BLaER1 (cell line): ENCODE measurements around the gene NOTCH3.

Experiments
- H3K27ac ChIP-seq: shearing (Covaris generic); formaldehyde crosslinking; 2 replicates; pipeline ENCODE4 v1.8.1; 2022
- H3K27me3 ChIP-seq: shearing (Covaris generic); formaldehyde crosslinking; 2 replicates; pipeline ENCODE4 v1.8.1; 2022
- H3K36me3 ChIP-seq: shearing (Covaris generic); formaldehyde crosslinking; 2 replicates; pipeline ENCODE4 v1.8.1; 2022
- H3K4me1 ChIP-seq: shearing (Covaris generic); formaldehyde crosslinking; 2 replicates; pipeline ENCODE4 v1.8.1; 2022
- H3K4me2 ChIP-seq: shearing (Covaris generic); formaldehyde crosslinking; 2 replicates; pipeline ENCODE4 v1.8.1; 2022
- H3K4me3 ChIP-seq: shearing (Covaris generic); formaldehyde crosslinking; 2 replicates; pipeline ENCODE4 v1.8.1; 2022
- H3K9ac ChIP-seq: shearing (Covaris generic); formaldehyde crosslinking; 2 replicates; pipeline ENCODE4 v1.8.1; 2022
- H3K9me3 ChIP-seq: shearing (Covaris generic); formaldehyde crosslinking; 2 replicates; pipeline ENCODE4 v1.8.1; 2022
- H4K20me1 ChIP-seq: shearing (Covaris generic); formaldehyde crosslinking; 2 replicates; pipeline ENCODE4 v1.8.1; 2022
- Cebpa-rat ChIP-seq: shearing (Covaris generic); IDR thresholded peaks from 2 replicates; pipeline ENCODE4 v1.8.1; 2022

NOTCH3 gene

DNA sequence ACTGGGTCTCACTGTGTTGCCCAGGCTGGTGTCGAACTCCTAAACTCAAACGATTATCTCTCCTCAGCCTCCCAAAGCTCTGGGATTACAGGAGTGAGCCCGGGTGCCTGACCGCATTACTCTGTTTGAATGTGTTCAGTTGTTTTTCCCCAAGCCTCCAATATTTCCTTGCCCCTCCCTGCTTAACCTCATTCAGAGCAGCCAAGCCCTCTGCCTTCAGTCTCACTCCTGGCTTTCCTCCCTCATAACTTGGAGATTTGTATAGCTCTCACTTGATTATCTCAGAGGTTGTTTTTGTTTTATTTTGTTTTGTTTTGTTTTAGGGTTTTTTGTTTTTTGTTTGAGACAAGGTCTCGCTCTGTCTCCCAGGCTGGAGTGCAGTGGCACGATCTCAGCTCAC lies 20.0 kb upstream of the NOTCH3 start:
- no peak for TF ChIP-seq Cebpa-rat
- Histone ChIP-seq H3K9me3 (no peaks in the 10 kb centered on the region), H3K4me1 (peaks cover 19% of the 10 kb centered on the region), H3K27ac (no peak overlapping the region), H3K36me3 (no peaks in the 10 kb centered on the region), H4K20me1 (no peaks in the 10 kb centered on the region), H3K27me3 (no peaks in the 10 kb centered on the region), H3K4me3 (no peak overlapping the region), H3K4me2 (no peak overlapping the region), H3K9ac (no peak overlapping the region)

DNA sequence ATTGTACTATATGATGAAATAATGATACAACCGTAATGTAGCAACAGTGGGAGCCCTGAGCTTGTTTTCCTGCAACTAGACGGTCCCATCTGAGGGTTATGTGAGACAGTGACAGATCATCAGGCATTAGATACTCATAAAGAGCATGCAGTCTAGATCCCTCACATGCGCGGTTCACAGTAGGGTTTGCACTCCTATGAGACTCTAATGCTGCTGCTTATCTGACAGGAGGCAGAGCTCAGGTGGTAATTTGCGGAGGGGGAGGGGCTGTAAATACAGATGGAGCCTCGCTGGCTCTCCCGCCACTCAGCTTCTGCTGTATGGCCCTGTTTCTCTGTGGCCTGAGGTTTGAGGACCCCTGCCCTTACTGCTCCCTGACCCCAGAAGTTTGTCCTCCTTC lies 17.7 kb upstream of the NOTCH3 start:
- Histone ChIP-seq H3K4me1 (peaks cover 9% of the 10 kb centered on the region), H3K27me3 (no peaks in the 10 kb centered on the region), H3K9me3 (no peaks in the 10 kb centered on the region), H3K9ac (no peak overlapping the region), H4K20me1 (no peaks in the 10 kb centered on the region), H3K36me3 (no peaks in the 10 kb centered on the region), H3K4me2 (no peak overlapping the region), H3K4me3 (no peak overlapping the region), H3K27ac (no peak overlapping the region)
- TF ChIP-seq Cebpa-rat: no peak

DNA sequence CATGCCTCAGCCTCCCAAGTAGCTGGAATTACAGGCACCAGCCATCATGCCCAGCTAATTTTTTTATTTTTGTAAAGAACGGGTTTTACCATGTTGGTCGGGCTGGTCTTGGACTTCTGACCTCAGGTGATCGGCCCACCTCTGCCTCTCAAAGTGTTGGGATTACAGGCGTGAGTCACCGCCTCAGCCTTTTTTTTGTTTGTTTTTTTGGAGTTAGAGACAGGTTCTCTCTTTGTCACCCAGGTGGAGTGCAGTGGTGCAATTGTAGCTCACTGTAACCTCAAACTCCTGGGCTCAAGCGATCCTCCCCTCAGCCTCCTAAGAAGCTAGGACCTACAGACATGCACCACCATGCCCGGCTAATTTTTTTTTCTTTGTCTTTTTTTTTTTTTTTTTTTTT lies 15.6 kb upstream of the NOTCH3 start:
- Histone ChIP-seq H3K27ac (no peak overlapping the region), H3K9ac (no peak overlapping the region), H3K4me1 (no peaks in the 10 kb centered on the region), H3K9me3 (no peaks in the 10 kb centered on the region), H3K4me2 (no peak overlapping the region), H3K27me3 (no peaks in the 10 kb centered on the region), H3K4me3 (no peak overlapping the region), H4K20me1 (no peaks in the 10 kb centered on the region), H3K36me3 (no peaks in the 10 kb centered on the region)
- no peak for TF ChIP-seq Cebpa-rat

DNA sequence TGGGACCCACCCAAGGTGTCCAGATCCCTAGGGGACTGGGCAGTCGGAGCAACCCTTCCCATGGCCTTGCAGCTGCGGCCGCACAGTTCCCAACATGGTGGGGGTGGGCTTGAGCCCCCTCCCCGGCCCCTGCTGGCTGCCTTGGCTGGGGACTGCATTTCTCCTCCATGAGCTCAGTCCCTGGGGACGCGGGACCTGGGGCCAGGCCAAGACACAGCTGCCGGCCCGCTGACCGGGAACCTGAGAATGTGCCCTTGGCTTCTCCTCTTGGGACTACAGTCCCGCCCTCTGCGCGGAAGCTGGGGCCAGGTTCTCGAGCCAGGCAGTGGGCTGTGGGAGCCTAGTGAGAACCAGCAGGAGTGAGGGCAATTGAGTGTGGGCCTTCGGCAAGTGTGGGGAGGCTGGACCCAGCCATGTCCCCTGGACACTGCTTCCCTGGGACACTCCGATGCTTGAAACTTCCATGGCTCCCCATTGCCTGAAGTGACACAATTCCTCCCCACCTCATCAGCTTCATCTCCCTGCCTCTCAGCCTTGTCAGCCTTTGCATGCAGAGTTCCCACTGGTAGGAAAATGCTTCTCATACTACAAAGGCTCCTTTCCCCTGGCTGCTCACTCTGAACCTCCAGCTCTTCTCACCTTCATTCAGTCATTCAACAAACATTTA lies 13.1 kb upstream of the NOTCH3 start:
- Histone ChIP-seq H3K27me3 (no peaks in the 10 kb centered on the region), H3K4me1 (peaks cover 17% of the 10 kb centered on the region), H3K4me2 (no peak overlapping the region), H3K9me3 (no peaks in the 10 kb centered on the region), H3K4me3 (no peak overlapping the region), H3K36me3 (no peaks in the 10 kb centered on the region), H4K20me1 (no peaks in the 10 kb centered on the region), H3K27ac (no peak overlapping the region), H3K9ac (no peak overlapping the region)
- no peak for TF ChIP-seq Cebpa-rat

DNA sequence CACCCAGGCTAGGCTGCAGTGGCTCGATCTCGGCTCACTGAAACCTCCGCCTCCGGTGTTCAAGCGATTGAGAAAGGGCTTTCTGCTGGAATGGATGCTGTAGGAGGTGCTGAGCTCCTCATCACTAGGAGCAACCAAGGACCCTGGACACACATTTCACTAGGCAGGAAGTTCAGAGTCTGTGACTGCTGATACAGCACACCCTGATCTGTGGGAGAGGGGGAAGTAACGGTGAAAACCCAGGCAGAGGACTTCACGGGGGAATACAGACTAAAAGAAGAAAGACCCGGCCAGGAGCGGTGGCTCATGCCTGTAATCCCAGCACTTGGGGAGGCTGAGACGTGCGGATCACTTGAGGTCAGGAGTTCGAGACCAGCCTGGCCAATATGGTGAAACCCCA lies 11.9 kb upstream of the NOTCH3 start:
- H3K4me1 ChIP-seq: peaks cover 17% of the 10 kb centered on the region
- H3K27ac ChIP-seq: no peak overlapping the region
- H3K27me3 ChIP-seq: no peaks in the 10 kb centered on the region
- no peak overlapping the region for H3K9ac ChIP-seq
- TF ChIP-seq Cebpa-rat: no peak
- H3K4me2 ChIP-seq: no peak overlapping the region
- no peak overlapping the region for H3K4me3 ChIP-seq
- H4K20me1 ChIP-seq: no peaks in the 10 kb centered on the region
- H3K36me3 ChIP-seq: no peaks in the 10 kb centered on the region
- H3K9me3 ChIP-seq: no peaks in the 10 kb centered on the region

DNA sequence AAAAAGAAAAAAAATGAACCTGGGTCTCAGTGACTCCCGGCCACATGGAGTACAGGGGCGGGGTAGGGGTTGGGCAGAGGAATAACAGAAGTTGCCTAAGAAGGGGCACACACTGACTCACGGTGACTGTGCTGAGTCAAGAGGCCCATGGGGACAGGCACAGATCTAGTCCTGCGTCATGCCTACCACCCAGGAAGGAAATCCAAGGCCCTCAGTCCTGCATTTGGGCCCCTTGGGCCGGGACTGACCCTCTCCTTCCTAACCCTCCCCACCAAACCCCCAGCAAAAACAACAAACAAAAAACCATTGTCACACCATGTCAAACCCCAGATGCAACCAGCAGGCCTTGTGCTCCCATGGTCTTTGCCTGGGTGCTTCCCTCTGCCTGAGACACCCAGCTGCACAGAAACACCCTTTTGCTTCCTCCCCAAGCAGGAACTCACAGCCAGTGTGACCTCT lies 9.6 kb upstream of the NOTCH3 start:
- Histone ChIP-seq H4K20me1 (no peaks in the 10 kb centered on the region), H3K4me2 (peak overlapping the region; percentile 47; the same call in 1 of the 2 replicates), H3K4me3 (no peak overlapping the region), H3K9me3 (no peaks in the 10 kb centered on the region), H3K27me3 (no peaks in the 10 kb centered on the region), H3K36me3 (no peaks in the 10 kb centered on the region), H3K27ac (no peak overlapping the region), H3K9ac (no peak overlapping the region), H3K4me1 (peaks cover 17% of the 10 kb centered on the region)
- no peak for TF ChIP-seq Cebpa-rat

DNA sequence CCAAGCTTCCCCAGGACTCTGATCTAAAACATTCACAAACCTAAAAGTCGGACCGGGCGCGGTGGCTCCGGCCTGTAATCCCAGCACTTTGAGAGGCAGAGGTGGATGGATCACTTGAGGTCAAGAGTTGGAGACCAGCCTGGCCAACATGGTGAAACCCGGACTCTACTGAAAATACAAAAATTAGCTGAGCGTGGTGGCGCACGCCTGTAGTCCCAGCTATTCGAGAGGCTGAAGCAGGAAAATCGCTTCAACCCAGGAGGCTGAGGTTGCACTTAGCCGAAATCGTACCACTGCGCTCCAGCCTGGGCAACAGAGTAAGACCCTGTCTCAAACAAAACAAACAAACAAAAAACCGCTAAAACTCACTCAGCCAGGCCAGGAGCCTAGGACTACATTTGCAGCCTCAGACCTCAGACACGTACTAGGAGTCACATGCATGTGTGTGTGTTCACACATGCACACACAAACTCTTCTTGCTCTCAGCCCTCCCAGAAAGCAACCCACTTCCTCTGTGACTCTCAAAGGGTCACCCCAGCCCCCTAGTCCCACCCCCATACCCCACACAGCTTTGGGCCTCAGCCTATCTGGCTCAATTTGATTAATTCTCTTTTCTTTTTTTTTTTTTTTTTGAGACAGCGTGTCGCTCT lies 704 bp upstream of the NOTCH3 start:
- peaks cover 5% of the 10 kb centered on the region; the same call in 1 of the 2 replicates for H3K36me3 ChIP-seq
- no peaks in the 10 kb centered on the region for H3K27me3 ChIP-seq
- H3K27ac ChIP-seq: no peak overlapping the region
- H3K4me1 ChIP-seq: peaks cover 47% of the 10 kb centered on the region
- H3K4me3 ChIP-seq: peak overlapping the region; percentile 96
- peak overlapping the region; percentile 81 for H3K4me2 ChIP-seq
- H4K20me1 ChIP-seq: peaks cover 26% of the 10 kb centered on the region
- no peak overlapping the region for H3K9ac ChIP-seq
- no peaks in the 10 kb centered on the region for H3K9me3 ChIP-seq
- TF ChIP-seq Cebpa-rat: no peak

DNA sequence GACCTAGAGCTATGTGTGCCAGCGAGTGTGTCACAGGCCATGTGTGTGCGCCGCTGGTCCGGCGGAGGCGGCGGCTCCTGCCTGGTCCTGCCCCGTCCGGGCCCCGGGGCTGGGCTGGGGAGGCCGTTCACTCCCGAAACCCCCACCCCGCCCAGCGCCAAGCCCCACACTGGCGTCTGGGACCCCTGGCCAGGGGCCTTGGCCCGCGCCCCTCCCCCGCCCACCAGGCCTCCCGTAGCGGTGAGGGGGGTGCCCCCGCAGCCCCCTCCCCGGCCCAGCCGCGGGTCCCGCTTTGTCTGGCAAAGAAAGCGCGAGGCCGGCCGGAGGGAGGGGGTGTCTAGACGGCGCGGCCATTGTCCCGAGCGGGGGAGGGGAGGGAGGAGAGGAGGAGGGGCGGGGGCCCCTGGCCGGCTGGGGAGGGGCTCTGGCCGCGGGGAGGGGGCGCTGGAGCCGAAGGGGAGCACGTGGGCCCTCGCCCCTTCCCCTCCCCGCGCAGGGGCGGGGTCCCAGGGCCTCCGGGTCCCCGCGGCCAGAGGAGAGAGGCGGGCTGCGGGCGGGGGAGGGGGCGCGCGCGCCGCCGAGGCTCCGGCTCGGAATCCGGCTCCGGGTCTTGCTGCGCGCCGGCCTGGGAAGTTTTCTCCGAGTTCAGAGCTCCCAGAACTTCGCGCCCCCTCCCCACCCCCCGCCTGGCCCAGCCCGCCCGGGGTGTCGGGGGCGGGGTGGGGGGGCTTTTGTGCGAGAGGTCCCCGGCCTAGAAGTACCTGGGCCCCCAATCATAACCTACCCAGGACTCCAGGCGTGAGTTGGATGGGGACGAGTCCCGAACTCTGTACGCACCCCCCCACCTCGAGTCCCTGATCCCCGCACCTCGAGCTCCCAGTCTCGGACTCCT lies 888 bp downstream of the NOTCH3 start:
- H3K27ac ChIP-seq: peak overlapping the region; percentile 94

DNA sequence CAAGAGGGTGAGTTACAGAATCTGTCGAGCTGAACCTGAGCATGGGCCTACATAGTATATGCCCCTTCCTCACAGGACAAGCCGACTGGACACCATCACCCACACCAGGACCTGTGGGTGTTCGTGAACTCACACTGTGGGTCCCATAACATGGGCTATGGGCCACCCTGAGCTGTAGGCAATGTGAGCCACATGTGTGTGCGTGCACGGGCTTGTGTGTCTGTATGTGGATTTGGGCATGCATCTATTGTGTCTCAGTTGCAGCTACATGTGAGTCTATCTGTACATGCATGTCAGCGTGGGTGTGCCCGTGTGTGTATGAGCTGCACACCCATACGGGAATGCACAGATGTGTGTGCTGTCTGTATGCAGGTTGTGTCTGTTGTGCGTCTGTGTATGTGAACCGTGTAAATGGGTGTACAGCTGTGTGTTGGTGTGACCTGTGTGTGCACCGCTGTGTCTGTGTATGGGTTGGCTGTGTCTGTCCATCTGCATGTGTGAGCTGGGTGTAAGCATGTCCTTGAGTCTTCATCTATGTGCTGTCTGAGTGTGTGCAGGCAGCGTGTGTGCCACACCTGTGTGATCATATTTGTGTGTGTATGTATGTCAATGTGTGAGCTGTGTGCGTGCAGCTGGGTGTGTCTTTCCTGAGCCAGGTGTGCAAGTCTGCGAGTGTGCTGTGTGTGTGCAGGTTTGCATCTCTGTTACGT lies 1.7 kb downstream of the NOTCH3 start:
- H3K4me3 ChIP-seq: peak overlapping the region; percentile 96
- H3K4me2 ChIP-seq: peak overlapping the region; percentile 95
- H3K27ac ChIP-seq: peak overlapping the region; percentile 94
- no peaks in the 10 kb centered on the region for H3K27me3 ChIP-seq
- TF ChIP-seq Cebpa-rat: no peak
- peak overlapping the region; percentile 92 for H3K9ac ChIP-seq
- H3K9me3 ChIP-seq: no peaks in the 10 kb centered on the region
- peaks cover 48% of the 10 kb centered on the region for H4K20me1 ChIP-seq
- peaks cover 69% of the 10 kb centered on the region for H3K4me1 ChIP-seq
- peaks cover 15% of the 10 kb centered on the region for H3K36me3 ChIP-seq

More for the DNA sequence above, 888 bp downstream of the NOTCH3 start:
- Histone ChIP-seq H3K36me3 (peaks cover 7% of the 10 kb centered on the region; the same call in 1 of the 2 replicates), H3K4me2 (peak overlapping the region; percentile 95), H4K20me1 (peaks cover 40% of the 10 kb centered on the region), H3K27me3 (no peaks in the 10 kb centered on the region), H3K4me1 (peaks cover 61% of the 10 kb centered on the region), H3K9ac (peak overlapping the region; percentile 92), H3K4me3 (peak overlapping the region; percentile 96), H3K9me3 (no peaks in the 10 kb centered on the region)
- TF ChIP-seq Cebpa-rat: no peak
